Upper lobe of right lung (tissue), 1 donor: ENCODE measurements around the gene SMIM28. TPM values are rescaled to one million over a fixed set of nuclear protein-coding genes. Genes with fewer than 3 reads are reported as not detected.

Experiments used
- ATAC-seq: fragments of 200-7000 bp; cut with Tn5 transposase; one replicate; pipeline ENCODE4 v1.9.1; 2020; ENCODE audit warnings: mild to moderate bottlenecking, moderate library complexity
- DNase-seq: peaks from one replicate; pipeline ENCODE4 v3.0.0-alpha.2; 2020
- H3K27ac ChIP-seq: fragments of 200-600 bp; one replicate; pipeline ENCODE4 v1.8.0; 2022
- H3K27me3 ChIP-seq: fragments of 200-600 bp; one replicate; pipeline ENCODE4 v1.8.0; 2022; ENCODE audit warnings: mild to moderate bottlenecking
- H3K36me3 ChIP-seq: fragments of 200-600 bp; one replicate; pipeline ENCODE4 v1.8.0; 2022
- H3K4me1 ChIP-seq: fragments of 200-600 bp; one replicate; pipeline ENCODE4 v1.8.0; 2022
- H3K4me3 ChIP-seq: fragments of 200-600 bp; one replicate; pipeline ENCODE4 v1.8.0; 2022; ENCODE audit warnings: mild to moderate bottlenecking
- H3K9me3 ChIP-seq: fragments of 200-600 bp; one replicate; pipeline ENCODE4 v1.8.0; 2022
- intact Hi-C: fragments of 100-400 bp; cut with DNase I; formaldehyde crosslinking; loops from one replicate; pipeline ENCODE4 v1.11.0; 2022
- long read RNA-seq: library from polyadenylated mRNA; unstranded; transcript quantifications from one replicate; pipeline ENCODE4 v2.0.0, GENCODE V29; 2021
- total RNA-seq: library from RNA; stranded (reverse); fragmentation: NEBNext Ultra II Directional; extraction: Animal tissue kit (Norgen Biotek cat#: 25700); gene quantifications from one replicate; pipeline ENCODE4 v1.2.1, GENCODE V29; 2021
- TF ChIP-seq, protein P1 (sequence below): fragments of 200-600 bp; IDR thresholded peaks from one replicate; pipeline ENCODE4 v1.8.0; 2022; ENCODE audit warnings: antibody characterized with exemption
- donor health status: DM: no; HTN: yes; CAD: no; lungs with severe emphysema.

SMIM28 gene
- total RNA-seq = not detected
- long read RNA-seq = 0 reads

DNA sequence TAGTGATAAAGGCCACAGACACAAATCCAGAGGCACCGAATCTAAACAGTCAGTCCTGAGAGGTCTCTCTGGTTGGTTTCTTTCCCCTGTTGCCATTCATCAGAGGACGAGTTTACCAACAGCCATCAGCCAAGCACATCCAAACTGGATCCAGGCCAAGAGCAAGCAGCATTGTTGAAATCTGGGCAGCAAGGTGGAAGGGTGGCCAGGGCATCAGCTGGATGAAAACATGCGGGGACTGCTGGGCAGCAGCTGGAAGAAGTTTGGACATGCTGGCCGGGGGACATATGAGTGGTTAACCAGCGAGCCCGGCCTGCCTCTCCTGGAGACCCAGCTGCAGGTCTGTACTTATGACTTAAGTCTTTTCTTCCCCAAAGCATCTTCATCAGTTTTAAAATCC, at the start of gene SMIM28:
Gene SMIM28 (plus strand): TSS at position 62 of the 400 bp plus-strand sequence. CDS start 168 bp downstream, at position 230.
- DNase-seq = no peak
- TF ChIP-seq, protein P1, sequence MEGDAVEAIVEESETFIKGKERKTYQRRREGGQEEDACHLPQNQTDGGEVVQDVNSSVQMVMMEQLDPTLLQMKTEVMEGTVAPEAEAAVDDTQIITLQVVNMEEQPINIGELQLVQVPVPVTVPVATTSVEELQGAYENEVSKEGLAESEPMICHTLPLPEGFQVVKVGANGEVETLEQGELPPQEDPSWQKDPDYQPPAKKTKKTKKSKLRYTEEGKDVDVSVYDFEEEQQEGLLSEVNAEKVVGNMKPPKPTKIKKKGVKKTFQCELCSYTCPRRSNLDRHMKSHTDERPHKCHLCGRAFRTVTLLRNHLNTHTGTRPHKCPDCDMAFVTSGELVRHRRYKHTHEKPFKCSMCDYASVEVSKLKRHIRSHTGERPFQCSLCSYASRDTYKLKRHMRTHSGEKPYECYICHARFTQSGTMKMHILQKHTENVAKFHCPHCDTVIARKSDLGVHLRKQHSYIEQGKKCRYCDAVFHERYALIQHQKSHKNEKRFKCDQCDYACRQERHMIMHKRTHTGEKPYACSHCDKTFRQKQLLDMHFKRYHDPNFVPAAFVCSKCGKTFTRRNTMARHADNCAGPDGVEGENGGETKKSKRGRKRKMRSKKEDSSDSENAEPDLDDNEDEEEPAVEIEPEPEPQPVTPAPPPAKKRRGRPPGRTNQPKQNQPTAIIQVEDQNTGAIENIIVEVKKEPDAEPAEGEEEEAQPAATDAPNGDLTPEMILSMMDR = no peak
- intact Hi-C loops = no loop called here
- Histone ChIP-seq H3K27ac (no peak within 1 kb of the TSS), H3K4me1 (no peaks in the 10 kb centered on the region), H3K27me3 (no peaks in the 10 kb centered on the region), H3K9me3 (no peaks in the 10 kb centered on the region), H3K4me3 (no peak within 1 kb of the TSS), H3K36me3 (no peaks in the 10 kb centered on the region)
- no peak for ATAC-seq

DNA sequence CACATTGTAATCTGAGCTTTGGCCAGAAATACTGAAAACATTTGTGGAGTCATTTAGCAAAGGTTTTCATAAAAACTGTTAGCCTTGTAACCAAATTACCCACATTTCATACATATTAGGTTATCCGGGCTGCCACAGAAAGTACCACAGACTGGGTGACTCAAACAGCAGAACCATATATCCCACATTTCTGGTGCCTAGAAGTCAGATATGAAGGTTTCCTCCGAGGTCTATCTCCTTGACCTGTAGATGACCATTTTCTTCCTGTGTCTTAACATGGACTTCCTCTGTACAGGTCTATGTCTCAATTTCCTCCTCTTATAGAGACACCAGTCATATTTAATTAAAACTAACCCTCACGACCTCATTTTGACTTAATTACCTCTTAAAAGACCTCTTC, 49.5 kb upstream of the SMIM28 start:
- TF ChIP-seq, protein P1 = no peak
- intact Hi-C loops = no loop called here
- Histone ChIP-seq H3K4me3 (no peak overlapping the region), H3K27ac (no peak overlapping the region), H3K4me1 (no peaks in the 10 kb centered on the region), H3K27me3 (no peaks in the 10 kb centered on the region), H3K9me3 (no peaks in the 10 kb centered on the region), H3K36me3 (peaks cover 5% of the 10 kb centered on the region)
- DNase-seq = no peak
- ATAC-seq = no peak

DNA sequence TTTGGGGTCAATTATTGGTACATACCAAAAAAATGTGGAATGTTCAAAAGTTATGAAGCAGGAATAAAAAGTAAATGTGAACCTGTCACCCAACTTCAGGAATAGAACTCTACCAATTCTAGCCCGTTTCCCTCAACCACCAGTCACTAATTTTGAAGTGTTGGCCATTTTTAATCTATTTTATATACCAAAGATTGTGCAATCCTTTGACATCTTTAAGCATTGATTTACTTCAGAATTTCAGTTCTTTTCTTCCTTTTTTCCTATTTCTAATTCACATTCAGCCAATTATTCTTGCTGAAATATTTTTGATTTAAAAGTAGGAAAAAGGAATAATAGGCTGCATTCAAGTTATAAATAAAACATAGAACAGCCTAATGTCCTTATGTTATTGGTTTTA, 46.9 kb upstream of the SMIM28 start:
- H3K4me3 ChIP-seq = no peak overlapping the region
- DNase-seq = no peak
- H3K27me3 ChIP-seq = no peaks in the 10 kb centered on the region
- TF ChIP-seq, protein P1 = no peak
- peaks cover 5% of the 10 kb centered on the region for H3K36me3 ChIP-seq
- ATAC-seq = no peak
- intact Hi-C loops = no loop called here
- no peak overlapping the region for H3K27ac ChIP-seq
- no peaks in the 10 kb centered on the region for H3K4me1 ChIP-seq
- H3K9me3 ChIP-seq = no peaks in the 10 kb centered on the region

DNA sequence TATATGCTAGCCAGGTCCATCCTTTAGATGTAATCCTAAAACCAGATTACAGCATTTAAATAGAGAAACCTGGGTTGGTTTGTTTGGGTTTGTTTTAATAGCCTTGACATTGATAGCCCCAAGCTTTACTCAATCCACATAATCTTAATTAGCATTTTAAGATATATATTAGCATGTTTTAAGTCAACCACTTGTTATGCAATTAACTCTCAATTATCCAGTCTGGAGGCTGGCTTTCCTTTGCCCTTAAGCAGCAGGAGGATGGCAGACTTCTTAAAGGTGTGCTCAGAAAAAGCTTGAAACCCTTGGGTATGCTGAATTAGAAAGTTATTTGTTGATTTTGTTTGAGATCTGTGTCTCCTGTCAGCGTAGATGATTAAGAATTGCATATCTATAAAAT, 46.3 kb upstream of the SMIM28 start:
- Histone ChIP-seq H3K27me3 (no peaks in the 10 kb centered on the region), H3K36me3 (peaks cover 7% of the 10 kb centered on the region), H3K9me3 (no peaks in the 10 kb centered on the region), H3K27ac (no peak overlapping the region), H3K4me3 (no peak overlapping the region), H3K4me1 (no peaks in the 10 kb centered on the region)
- ATAC-seq (no peak), DNase-seq (no peak)
- intact Hi-C loops = no loop called here
- TF ChIP-seq, protein P1 = no peak

DNA sequence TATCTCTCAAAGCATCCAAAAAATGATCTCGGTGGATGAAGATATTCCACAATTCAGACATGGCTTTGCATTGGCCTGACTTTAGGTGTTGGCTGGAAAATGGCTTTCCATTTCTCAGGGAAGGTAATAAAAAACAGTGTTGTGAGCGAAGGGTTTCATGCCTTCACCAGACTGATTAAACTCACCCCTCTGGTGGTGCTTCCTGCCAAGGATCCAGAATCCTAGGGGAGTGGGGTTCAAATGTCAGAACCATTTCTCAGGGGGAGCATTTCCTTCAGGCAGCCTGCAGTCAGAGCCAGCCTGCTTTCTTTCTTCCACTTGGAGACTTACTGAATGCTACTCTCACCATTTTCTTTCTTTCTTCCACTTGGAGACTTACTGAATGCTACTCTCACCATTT, 45.7 kb upstream of the SMIM28 start:
- ATAC-seq (no peak), DNase-seq (no peak)
- Histone ChIP-seq H3K36me3 (peaks cover 8% of the 10 kb centered on the region), H3K27me3 (no peaks in the 10 kb centered on the region), H3K9me3 (no peaks in the 10 kb centered on the region), H3K4me1 (no peaks in the 10 kb centered on the region), H3K4me3 (no peak overlapping the region), H3K27ac (no peak overlapping the region)
- intact Hi-C loops = no loop called here
- TF ChIP-seq, protein P1 = no peak

DNA sequence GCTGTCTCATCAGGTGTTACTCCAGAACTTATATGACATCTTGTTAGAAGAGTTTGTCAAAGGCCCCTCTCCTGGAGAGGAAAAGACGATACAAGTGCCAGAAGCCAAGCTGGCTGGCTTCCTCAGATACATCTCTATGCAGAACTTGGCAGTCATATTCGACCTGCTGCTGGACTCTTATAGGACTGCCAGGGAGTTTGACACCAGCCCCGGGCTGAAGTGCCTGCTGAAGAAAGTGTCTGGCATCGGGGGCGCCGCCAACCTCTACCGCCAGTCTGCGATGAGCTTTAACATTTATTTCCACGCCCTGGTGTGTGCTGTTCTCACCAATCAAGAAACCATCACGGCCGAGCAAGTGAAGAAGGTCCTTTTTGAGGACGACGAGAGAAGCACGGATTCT, 43.7 kb upstream of the SMIM28 start:
- DNase-seq (no peak), ATAC-seq (no peak)
- intact Hi-C loops = no loop called here
- Histone ChIP-seq H3K27me3 (no peaks in the 10 kb centered on the region), H3K4me1 (no peaks in the 10 kb centered on the region), H3K4me3 (no peak overlapping the region), H3K27ac (no peak overlapping the region), H3K9me3 (no peaks in the 10 kb centered on the region), H3K36me3 (peaks cover 3% of the 10 kb centered on the region)
- TF ChIP-seq, protein P1 = no peak
